GM12878 (cell line): Measurements from ENCODE around the gene ADGRG1. TPM values are rescaled to one million over a fixed set of nuclear protein-coding genes. Genes with fewer than 3 reads are reported as not detected.
A peak's percentile ranks its signal among the peaks of the same experiment; 100 is the strongest.

ENCODE experiments used
- CHD4 ChIP-seq: fragments of 200-600 bp; sonication (generic); IDR thresholded peaks from 2 replicates; pipeline ENCODE4 v1.6.1; 2016; ENCODE audit warnings: mild to moderate bottlenecking
- ETV6 ChIP-seq, 2 experiments: fragments of 450-650 bp in 1 of 2; IDR thresholded peaks in 1 of 2; conservative IDR thresholded peaks in 1 of 2; 2 replicates each; pipeline ENCODE4 v1.6.1; 2014; ENCODE audit warnings: antibody characterized with exemption in 1 of 2, borderline replicate concordance in 1 of 2, low read depth in 1 of 2, mild to moderate bottlenecking in 1 of 2, moderate library complexity in 1 of 2
- KLF5 ChIP-seq: fragments of 450-650 bp; IDR thresholded peaks from 2 replicates; pipeline ENCODE4 v1.6.1; 2014; ENCODE audit warnings: mild to moderate bottlenecking; ENCODE audit not compliant: partially characterized antibody
- NR2C1 ChIP-seq: fragments of 450-650 bp; IDR thresholded peaks from 2 replicates; pipeline ENCODE4 v1.6.1; 2017; ENCODE audit warnings: antibody characterized with exemption, mild to moderate bottlenecking, moderate library complexity
- NR2F1 ChIP-seq: fragments of 450-650 bp; conservative IDR thresholded peaks from 2 replicates; pipeline ENCODE4 v1.6.1; 2017; ENCODE audit warnings: mild to moderate bottlenecking
- ZNF217 ChIP-seq: fragments of 450-650 bp; IDR thresholded peaks from 2 replicates; pipeline ENCODE4 v1.6.1; 2017; ENCODE audit warnings: antibody characterized with exemption, mild to moderate bottlenecking
- polyA plus RNA-seq, 11 experiments: library from polyadenylated mRNA; depleted of rRNA in 4 of 11; unstranded in 6 of 11; stranded (reverse) in 5 of 11; fragments of >200 nt; fragmentation: Nextera tagmentation in 4 of 11; fragmentation: Illumina TruSeq in 1 of 11; extraction: Ambion mirVana in 4 of 11; extraction: Trizol in 1 of 11; gene quantifications; 1 replicate in 1 of 11; 2 replicates in 10 of 11; pipeline versions ENCODE4 v1.2.1 to v1.2.3, GENCODE V29; 2011 to 2016; ENCODE audit warnings: inconsistent platforms in 2 of 11, missing spikeins in 2 of 11, low read depth in 1 of 11
- total RNA-seq, 4 experiments: library from RNA; depleted of rRNA in 3 of 4; stranded (reverse); fragments of >200 nt in 3 of 4; fragmentation: Illumina TruSeq in 1 of 4; extraction: Trizol in 1 of 4; gene quantifications; 2 replicates each; pipeline versions ENCODE4 v1.2.1 to v1.2.3, GENCODE V29; 2013 to 2021
- TF ChIP-seq, protein P1 (sequence below), 3 experiments: IDR thresholded peaks in 2 of 3; conservative IDR thresholded peaks in 1 of 3; 2 replicates each; pipeline ENCODE4 v1.5.1; 2011; ENCODE audit warnings: low read depth in 3 of 3, low read length in 3 of 3, mild to moderate bottlenecking in 3 of 3, control low read depth in 2 of 3, moderate library complexity in 2 of 3, inconsistent platforms in 1 of 3, mixed read lengths in 1 of 3; ENCODE audit not compliant: control insufficient read depth in 2 of 3, insufficient read depth in 1 of 3; ENCODE audit errors: extremely low read depth in 1 of 3
- TF ChIP-seq, protein P2 (sequence below): fragments of 450-650 bp; IDR thresholded peaks from 2 replicates; pipeline ENCODE4 v1.6.1; 2017; ENCODE audit warnings: antibody characterized with exemption, mild to moderate bottlenecking, moderate library complexity
- TF ChIP-seq, protein P3 (sequence below): fragments of 450-650 bp; IDR thresholded peaks from 2 replicates; pipeline ENCODE4 v1.6.1; 2017; ENCODE audit warnings: mild to moderate bottlenecking, low read depth, inconsistent platforms; ENCODE audit not compliant: poor library complexity, severe bottlenecking

ADGRG1 gene
- total and polyA plus RNA-seq, 10 of the 15 experiments (the other 5 are each of a cell fraction or from before 2014, with no cell fraction given): 0.07 to 2.0 (median 0.75) TPM

DNA sequence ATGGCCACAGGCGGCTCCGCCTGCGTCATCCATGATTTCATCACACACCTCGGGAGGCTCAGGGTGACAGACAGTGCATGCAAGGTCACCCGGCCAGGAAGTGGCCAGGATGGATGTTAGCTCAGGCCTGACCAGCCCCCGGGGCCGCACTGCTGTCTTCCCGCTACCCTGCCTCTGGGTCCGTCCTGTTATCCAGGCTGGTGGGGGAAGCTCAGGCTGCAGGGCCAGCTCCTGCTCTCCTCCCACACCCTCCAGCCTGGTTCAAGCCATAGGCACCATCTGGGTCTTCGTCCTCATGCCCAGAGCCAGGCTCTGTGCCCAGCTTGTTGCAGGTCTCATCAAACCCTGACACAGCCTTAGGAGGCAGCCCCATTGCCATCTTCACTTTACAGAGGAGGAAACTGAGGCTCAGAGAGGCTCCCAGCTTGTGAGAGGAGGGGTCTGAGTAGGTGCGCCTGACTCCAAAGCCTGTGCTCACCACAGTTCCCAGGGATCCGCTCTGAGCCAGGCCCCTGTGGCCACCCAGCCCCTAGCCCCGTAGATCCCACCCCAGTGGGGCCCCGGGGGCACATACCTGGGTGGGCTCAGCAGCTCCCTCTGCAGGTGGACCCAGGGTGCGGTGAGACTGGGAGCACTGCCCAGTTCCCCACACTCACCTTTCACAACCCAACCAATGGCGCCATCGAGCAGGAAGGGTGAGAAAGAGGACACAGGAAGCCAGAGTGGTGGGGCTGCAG, 39.3 kb downstream of the ADGRG1 start (continued):
- TF ChIP-seq, protein P1, sequence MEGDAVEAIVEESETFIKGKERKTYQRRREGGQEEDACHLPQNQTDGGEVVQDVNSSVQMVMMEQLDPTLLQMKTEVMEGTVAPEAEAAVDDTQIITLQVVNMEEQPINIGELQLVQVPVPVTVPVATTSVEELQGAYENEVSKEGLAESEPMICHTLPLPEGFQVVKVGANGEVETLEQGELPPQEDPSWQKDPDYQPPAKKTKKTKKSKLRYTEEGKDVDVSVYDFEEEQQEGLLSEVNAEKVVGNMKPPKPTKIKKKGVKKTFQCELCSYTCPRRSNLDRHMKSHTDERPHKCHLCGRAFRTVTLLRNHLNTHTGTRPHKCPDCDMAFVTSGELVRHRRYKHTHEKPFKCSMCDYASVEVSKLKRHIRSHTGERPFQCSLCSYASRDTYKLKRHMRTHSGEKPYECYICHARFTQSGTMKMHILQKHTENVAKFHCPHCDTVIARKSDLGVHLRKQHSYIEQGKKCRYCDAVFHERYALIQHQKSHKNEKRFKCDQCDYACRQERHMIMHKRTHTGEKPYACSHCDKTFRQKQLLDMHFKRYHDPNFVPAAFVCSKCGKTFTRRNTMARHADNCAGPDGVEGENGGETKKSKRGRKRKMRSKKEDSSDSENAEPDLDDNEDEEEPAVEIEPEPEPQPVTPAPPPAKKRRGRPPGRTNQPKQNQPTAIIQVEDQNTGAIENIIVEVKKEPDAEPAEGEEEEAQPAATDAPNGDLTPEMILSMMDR (IDR thresholded peaks at IDR 0.05 in 2 of 3, conservative IDR thresholded peaks at IDR 0.05 in 1 of 3; ENCODE audit: control insufficient read depth in 2 of 3, extremely low read depth in 1 of 3, insufficient read depth in 1 of 3, low read depth in 3 of 3, low read length in 3 of 3): 0 out of 6 replicates have a peak, but pooled peaks of 2 of the 3 experiments have one; percentile 4 to 29
- TF ChIP-seq KLF5 (no peak), NR2C1 (no peak), ZNF217 (no peak), ETV6 (conservative IDR thresholded peaks at IDR 0.05 in 1 of 2, IDR thresholded peaks at IDR 0.05 in 1 of 2; ENCODE audit: borderline replicate concordance in 1 of 2, low read depth in 1 of 2) (no peak), CHD4 (no peak), NR2F1 (peak; percentile 62)
- TF ChIP-seq, protein P2, sequence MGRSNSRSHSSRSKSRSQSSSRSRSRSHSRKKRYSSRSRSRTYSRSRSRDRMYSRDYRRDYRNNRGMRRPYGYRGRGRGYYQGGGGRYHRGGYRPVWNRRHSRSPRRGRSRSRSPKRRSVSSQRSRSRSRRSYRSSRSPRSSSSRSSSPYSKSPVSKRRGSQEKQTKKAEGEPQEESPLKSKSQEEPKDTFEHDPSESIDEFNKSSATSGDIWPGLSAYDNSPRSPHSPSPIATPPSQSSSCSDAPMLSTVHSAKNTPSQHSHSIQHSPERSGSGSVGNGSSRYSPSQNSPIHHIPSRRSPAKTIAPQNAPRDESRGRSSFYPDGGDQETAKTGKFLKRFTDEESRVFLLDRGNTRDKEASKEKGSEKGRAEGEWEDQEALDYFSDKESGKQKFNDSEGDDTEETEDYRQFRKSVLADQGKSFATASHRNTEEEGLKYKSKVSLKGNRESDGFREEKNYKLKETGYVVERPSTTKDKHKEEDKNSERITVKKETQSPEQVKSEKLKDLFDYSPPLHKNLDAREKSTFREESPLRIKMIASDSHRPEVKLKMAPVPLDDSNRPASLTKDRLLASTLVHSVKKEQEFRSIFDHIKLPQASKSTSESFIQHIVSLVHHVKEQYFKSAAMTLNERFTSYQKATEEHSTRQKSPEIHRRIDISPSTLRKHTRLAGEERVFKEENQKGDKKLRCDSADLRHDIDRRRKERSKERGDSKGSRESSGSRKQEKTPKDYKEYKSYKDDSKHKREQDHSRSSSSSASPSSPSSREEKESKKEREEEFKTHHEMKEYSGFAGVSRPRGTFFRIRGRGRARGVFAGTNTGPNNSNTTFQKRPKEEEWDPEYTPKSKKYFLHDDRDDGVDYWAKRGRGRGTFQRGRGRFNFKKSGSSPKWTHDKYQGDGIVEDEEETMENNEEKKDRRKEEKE: no peak
- TF ChIP-seq, protein P3, sequence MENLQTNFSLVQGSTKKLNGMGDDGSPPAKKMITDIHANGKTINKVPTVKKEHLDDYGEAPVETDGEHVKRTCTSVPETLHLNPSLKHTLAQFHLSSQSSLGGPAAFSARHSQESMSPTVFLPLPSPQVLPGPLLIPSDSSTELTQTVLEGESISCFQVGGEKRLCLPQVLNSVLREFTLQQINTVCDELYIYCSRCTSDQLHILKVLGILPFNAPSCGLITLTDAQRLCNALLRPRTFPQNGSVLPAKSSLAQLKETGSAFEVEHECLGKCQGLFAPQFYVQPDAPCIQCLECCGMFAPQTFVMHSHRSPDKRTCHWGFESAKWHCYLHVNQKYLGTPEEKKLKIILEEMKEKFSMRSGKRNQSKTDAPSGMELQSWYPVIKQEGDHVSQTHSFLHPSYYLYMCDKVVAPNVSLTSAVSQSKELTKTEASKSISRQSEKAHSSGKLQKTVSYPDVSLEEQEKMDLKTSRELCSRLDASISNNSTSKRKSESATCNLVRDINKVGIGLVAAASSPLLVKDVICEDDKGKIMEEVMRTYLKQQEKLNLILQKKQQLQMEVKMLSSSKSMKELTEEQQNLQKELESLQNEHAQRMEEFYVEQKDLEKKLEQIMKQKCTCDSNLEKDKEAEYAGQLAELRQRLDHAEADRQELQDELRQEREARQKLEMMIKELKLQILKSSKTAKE: no peak
